Ectodermal cell (in vitro differentiated cells): Measurements from ENCODE around the gene CRYBG3.

Source experiments
- H3K27ac ChIP-seq: 2 replicates; pipeline ENCODE4 v1.7.0; 2013; ENCODE audit warnings: mild to moderate bottlenecking, low read depth, low read length; ENCODE audit not compliant: insufficient read depth, poor library complexity, severe bottlenecking
- H3K27me3 ChIP-seq: 2 replicates; pipeline ENCODE4 v1.7.0; 2013; ENCODE audit warnings: mild to moderate bottlenecking, low read length; ENCODE audit not compliant: insufficient read depth, control insufficient read depth, poor library complexity, severe bottlenecking
- H3K36me3 ChIP-seq: one replicate; pipeline ENCODE4 v1.7.0; 2013; ENCODE audit warnings: low read length; ENCODE audit not compliant: control insufficient read depth, insufficient read depth
- H3K4me1 ChIP-seq: one replicate; pipeline ENCODE4 v1.7.0; 2013; ENCODE audit warnings: low read length; ENCODE audit not compliant: control insufficient read depth, insufficient read depth
- H3K4me3 ChIP-seq: 2 replicates; pipeline ENCODE4 v1.7.0; 2013; ENCODE audit warnings: low read depth, low read length, control low read depth; ENCODE audit not compliant: insufficient read depth
- H3K9me3 ChIP-seq: 2 replicates; pipeline ENCODE4 v1.7.0; 2013; ENCODE audit warnings: mild to moderate bottlenecking, low read length, moderate library complexity; ENCODE audit not compliant: control insufficient read depth
- WGBS, 2 experiments: methylation state at CpG; one replicate each; pipeline ENCODE4 v1.1.7; 2013; ENCODE audit warnings: missing lambda C conversion rate in 2 of 2; 5-methylcytosine and 5-hydroxymethylcytosine counted together

CRYBG3 gene

GRCh38 chr3:97914388-97914787 lies 92.6 kb downstream of the CRYBG3 start:
- no peaks in the 10 kb centered on the region for H3K4me1 ChIP-seq
- H3K4me3 ChIP-seq = no peak overlapping the region
- 98 to 100% methylated on average over 2 of the region's 2 CpGs for WGBS, 2 experiments
- no peaks in the 10 kb centered on the region for H3K36me3 ChIP-seq
- H3K27me3 ChIP-seq = no peaks in the 10 kb centered on the region
- no peak overlapping the region for H3K27ac ChIP-seq
- H3K9me3 ChIP-seq = no peaks in the 10 kb centered on the region

- no peaks in the 10 kb centered on the region for H3K36me3 ChIP-seq
- H3K4me1 ChIP-seq = no peaks in the 10 kb centered on the region
- no peak overlapping the region for H3K27ac ChIP-seq
- no peaks in the 10 kb centered on the region for H3K27me3 ChIP-seq
- H3K9me3 ChIP-seq = no peaks in the 10 kb centered on the region
- no peak overlapping the region for H3K4me3 ChIP-seq
These were observed 94.8 kb downstream of the CRYBG3 start for GRCh38 chr3:97916576-97916975.

- Histone ChIP-seq H3K9me3 (no peaks in the 10 kb centered on the region), H3K27me3 (no peaks in the 10 kb centered on the region), H3K36me3 (no peaks in the 10 kb centered on the region), H3K27ac (no peak overlapping the region), H3K4me1 (no peaks in the 10 kb centered on the region), H3K4me3 (no peak overlapping the region)
- WGBS, 2 experiments = 99 to 100% methylated on average over 2 to 3 of the region's 3 CpGs
These were observed 96.2 kb downstream of the CRYBG3 start for GRCh38 chr3:97917813-97918536.

GRCh38 chr3:97927704-97928103 lies 105.9 kb downstream of the CRYBG3 start:
- H3K27ac ChIP-seq = no peak overlapping the region
- no peaks in the 10 kb centered on the region for H3K4me1 ChIP-seq
- no peaks in the 10 kb centered on the region for H3K9me3 ChIP-seq
- H3K36me3 ChIP-seq = no peaks in the 10 kb centered on the region
- no peak overlapping the region for H3K4me3 ChIP-seq
- H3K27me3 ChIP-seq = no peaks in the 10 kb centered on the region

- WGBS, 2 experiments = 94 to 99% methylated on average over 3 to 4 of the region's 4 CpGs
- no peaks in the 10 kb centered on the region for H3K27me3 ChIP-seq
- no peaks in the 10 kb centered on the region for H3K9me3 ChIP-seq
- H3K36me3 ChIP-seq = no peaks in the 10 kb centered on the region
- no peak overlapping the region for H3K27ac ChIP-seq
- no peak overlapping the region for H3K4me3 ChIP-seq
- no peaks in the 10 kb centered on the region for H3K4me1 ChIP-seq
These were observed 107.2 kb downstream of the CRYBG3 start for GRCh38 chr3:97928986-97929385.

GRCh38 chr3:97930018-97930417 lies 108.2 kb downstream of the CRYBG3 start:
- Histone ChIP-seq H3K27ac (no peak overlapping the region), H3K9me3 (no peaks in the 10 kb centered on the region), H3K4me3 (no peak overlapping the region), H3K27me3 (no peaks in the 10 kb centered on the region), H3K36me3 (no peaks in the 10 kb centered on the region), H3K4me1 (no peaks in the 10 kb centered on the region)

- H3K9me3 ChIP-seq = no peaks in the 10 kb centered on the region
These were observed 109.4 kb downstream of the CRYBG3 start for GRCh38 chr3:97931218-97931617.

GRCh38 chr3:97932387-97932801 lies 110.6 kb downstream of the CRYBG3 start:
- H3K36me3 ChIP-seq = no peaks in the 10 kb centered on the region
- WGBS, 2 experiments = 88 to 94% methylated on average over 4 of the region's 4 CpGs
- no peaks in the 10 kb centered on the region for H3K4me1 ChIP-seq
- no peak overlapping the region for H3K27ac ChIP-seq
- no peaks in the 10 kb centered on the region for H3K27me3 ChIP-seq
- H3K4me3 ChIP-seq = no peak overlapping the region
- H3K9me3 ChIP-seq = no peaks in the 10 kb centered on the region

More at GRCh38 chr3:97931218-97931617, 109.4 kb downstream of the CRYBG3 start:
- WGBS, 2 experiments = 45 to 50% methylated on average over 2 of the region's 2 CpGs
- Histone ChIP-seq H3K27ac (no peak overlapping the region), H3K4me1 (no peaks in the 10 kb centered on the region), H3K36me3 (no peaks in the 10 kb centered on the region), H3K4me3 (no peak overlapping the region), H3K27me3 (no peaks in the 10 kb centered on the region)

- H3K27me3 ChIP-seq = no peaks in the 10 kb centered on the region
- no peak overlapping the region for H3K27ac ChIP-seq
- 95 to 96% methylated on average over 3 of the region's 3 CpGs for WGBS, 2 experiments
- no peak overlapping the region for H3K4me3 ChIP-seq
- no peaks in the 10 kb centered on the region for H3K9me3 ChIP-seq
- no peaks in the 10 kb centered on the region for H3K4me1 ChIP-seq
- H3K36me3 ChIP-seq = no peaks in the 10 kb centered on the region
These were observed 113.3 kb downstream of the CRYBG3 start for GRCh38 chr3:97934980-97935695.

GRCh38 chr3:97935842-97936241 lies 114.0 kb downstream of the CRYBG3 start:
- no peak overlapping the region for H3K27ac ChIP-seq
- H3K4me3 ChIP-seq = no peak overlapping the region
- no peaks in the 10 kb centered on the region for H3K27me3 ChIP-seq
- H3K4me1 ChIP-seq = no peaks in the 10 kb centered on the region
- WGBS, 2 experiments = 85 to 94% methylated on average over 1 of the region's 1 CpG
- H3K9me3 ChIP-seq = no peaks in the 10 kb centered on the region
- H3K36me3 ChIP-seq = no peaks in the 10 kb centered on the region
